ENCODE data around the gene FAM151B.

GRCh38 chr5:80482578-80482977, 5.3 kb upstream of the FAM151B start:
- TF ChIP-seq PATZ1 (CRISPR knock-in tag; IDR thresholded peaks at IDR 0.05; ENCODE audit: borderline replicate concordance) (no peak), ESRRG (CRISPR knock-in tag; IDR thresholded peaks at IDR 0.05) (no peak), RARB (CRISPR knock-in tag; IDR thresholded peaks at IDR 0.05) (no peak), ZNF8 (CRISPR knock-in tag; IDR thresholded peaks at IDR 0.05) (no peak), GLIS3 (CRISPR knock-in tag; IDR thresholded peaks at IDR 0.05) (no peak), ZNF70 (CRISPR knock-in tag; IDR thresholded peaks at IDR 0.05) (no peak), ZFP30 (CRISPR knock-in tag; IDR thresholded peaks at IDR 0.05) (no peak)

Measured in SK-N-SH treated with all-trans-retinoic acid at 6 μM for 48 hours (cell line).